GM18870 (cell line): Measurements from ENCODE around the gene SHC3.

ENCODE experiments used
- ATAC-seq: cut with Tn5 transposase; IDR thresholded peaks from one replicate; pipeline ENCODE4 v1.9.1; 2021; ENCODE audit warnings: moderate library complexity; ENCODE audit not compliant: unreplicated experiment

SHC3 gene

GRCh38 chr9:89026876-89027275 is 151.7 kb downstream of the SHC3 start:
- no peak for ATAC-seq

DNA sequence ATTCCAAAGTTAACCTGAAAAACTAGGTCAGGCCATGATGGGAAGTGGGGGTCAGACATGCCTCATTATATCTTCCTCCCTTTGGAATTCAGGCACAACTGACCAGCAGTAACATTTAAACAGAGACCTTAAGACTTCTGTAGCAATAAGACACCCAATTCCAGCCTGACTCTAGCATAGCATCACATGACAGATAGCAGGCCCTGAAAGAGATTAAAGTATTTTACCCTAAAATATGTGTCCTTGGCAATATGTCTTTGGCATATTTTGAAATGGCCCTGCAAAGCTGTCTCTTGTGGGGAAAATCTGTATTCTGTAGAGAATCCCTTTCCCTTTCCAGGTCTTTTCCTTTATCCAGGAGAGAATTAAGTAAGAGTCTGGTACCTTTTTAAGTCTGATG is 153.1 kb downstream of the SHC3 start:
- ATAC-seq = no peak

GRCh38 chr9:89024727-89025126 is 153.9 kb downstream of the SHC3 start:
- ATAC-seq = no peak

DNA sequence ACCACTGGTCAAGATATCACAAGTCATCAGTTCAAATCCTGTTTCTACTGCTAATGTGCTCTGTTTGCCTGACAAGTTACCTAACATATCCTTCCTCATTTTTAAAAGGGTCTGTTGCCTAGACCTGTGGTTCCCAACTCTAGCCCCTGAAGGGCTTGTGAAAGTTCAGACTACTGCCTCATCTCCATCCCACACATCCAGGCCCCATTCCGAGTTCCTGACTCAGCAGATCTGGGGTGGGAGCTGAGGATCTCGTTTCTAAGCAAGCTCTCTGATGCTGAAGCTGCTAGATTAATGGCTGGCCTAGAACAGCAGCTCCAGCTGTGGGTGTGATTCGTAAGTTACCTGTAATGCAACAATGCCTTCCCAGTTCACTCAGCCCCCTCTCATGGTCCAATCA is 154.9 kb downstream of the SHC3 start:
- ATAC-seq = no peak

DNA sequence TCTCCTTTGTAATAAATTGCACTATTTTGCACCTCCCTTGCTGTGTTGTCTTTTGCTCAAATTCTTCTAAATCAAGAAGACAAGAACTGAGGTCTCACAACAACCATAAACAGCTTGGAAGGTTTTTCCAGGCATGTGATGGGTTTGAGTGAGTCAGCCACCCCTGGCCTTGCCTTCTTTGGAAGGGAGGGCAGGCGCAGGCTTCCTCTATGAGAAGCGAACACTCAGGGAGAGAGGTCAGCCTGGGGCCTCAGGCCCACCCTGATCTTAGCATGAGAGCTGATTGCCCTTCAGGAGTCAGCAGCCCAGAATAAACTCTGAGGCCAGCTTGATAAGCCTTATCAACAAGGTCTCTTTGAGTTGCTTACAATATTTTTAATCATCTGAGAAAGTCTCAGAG is 155.7 kb downstream of the SHC3 start:
- no peak for ATAC-seq

DNA sequence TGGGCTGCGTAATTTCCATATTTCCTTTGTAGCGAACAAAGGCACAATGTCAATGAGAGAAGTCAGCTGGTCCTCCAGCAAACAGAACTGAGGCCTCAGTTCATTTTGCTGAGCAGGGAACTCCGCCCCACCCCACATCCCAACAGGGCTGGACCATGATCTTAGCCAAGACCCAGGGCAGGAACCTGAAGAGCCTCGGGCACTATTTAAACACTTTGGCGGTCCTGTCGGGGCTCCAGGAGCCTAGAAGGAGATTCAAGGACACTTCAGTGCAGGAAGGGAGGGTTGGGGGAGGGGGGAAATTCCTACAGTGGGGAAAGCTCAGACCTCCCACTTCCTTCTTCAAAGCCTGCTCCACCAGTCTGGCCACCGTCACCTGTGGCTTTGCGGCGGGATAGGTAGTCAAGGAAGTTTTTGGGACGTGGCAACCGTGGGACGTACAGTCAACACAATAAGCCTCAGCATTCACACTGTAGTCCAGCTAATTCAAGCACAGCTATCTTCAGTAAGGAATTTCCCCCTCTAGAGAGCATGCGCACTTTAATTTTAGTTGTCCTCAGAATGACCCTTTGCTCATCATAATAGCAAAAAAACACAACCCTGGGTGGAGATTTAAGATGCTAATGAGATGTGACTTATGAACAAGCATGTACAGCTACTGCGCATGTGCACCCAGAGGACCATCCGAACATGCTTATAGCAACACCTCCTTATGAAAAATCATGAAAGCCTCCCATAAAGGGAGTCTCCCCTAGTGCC is 156.4 kb downstream of the SHC3 start:
- no peak for ATAC-seq

DNA sequence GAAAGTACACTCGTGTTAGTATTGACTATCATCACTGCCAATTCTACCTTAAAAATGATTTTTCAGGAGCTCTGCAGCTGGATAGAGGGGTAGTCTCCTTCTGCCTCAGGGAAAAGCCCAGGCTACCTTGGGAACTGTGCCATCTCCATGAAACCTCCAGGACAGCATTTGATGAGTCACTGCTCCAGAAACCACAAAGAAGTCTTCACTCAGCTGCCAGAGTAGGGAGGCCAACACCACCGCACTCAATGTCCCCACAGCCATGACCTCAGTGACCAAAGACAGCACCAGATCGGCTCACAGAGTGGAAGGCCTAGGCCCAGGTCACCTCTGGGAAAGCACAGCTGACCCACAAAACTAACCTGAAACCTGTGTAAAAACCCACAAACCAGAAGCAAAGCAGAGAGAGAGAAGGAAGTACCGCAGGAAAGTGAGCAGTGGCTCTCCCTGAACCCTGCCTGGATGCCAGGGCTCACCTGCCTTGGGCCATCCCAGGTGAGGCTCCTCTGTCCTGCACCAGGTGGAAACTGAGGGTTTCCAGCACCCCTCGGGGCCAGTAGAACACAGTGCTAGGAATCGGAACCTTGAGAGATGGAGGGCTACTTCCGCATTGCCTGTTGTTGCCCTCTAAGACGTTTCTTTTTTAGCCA is 157.3 kb downstream of the SHC3 start:
- no peak for ATAC-seq

- ATAC-seq = no peak
These were observed 157.9 kb downstream of the SHC3 start for GRCh38 chr9:89020754-89021153.

DNA sequence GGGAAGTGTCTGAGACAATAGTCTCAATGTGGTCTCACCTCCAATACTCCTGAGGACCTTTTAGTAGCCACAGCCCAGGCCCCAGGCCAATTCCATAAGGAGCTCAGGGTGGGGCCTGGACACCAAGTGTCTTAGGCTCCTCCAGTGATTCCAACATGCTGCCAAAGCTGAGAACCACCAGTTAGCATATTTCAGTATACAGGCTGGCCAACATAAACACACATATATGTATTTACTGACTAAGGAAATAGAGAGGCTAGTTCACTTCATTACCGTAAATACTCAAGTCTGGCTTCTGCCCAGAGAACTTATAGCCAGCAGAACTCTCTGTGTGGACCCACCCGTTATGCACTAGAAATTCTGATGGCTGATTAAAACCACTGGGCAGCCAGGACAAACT is 163.3 kb downstream of the SHC3 start:
- ATAC-seq = no peak

DNA sequence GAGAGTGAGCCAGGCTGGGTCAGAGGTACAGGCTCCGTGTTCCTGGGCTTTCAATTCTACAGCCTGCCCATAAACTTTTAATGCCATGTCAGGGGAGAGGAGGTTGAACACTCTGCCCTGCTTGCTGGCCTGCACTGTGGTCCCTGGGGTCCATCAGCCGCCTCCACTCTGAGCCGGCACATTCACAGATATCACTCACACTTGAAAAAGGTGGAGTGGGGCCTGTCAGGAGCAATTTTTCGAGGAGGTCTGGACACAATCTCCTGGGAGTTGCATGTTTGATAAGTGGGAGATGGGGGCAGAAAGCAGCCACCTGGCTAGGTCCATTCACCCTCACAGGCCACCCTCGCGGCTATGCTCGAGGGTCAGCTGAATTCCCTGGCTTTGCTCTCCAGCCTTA is 164.5 kb downstream of the SHC3 start:
- ATAC-seq = no peak

DNA sequence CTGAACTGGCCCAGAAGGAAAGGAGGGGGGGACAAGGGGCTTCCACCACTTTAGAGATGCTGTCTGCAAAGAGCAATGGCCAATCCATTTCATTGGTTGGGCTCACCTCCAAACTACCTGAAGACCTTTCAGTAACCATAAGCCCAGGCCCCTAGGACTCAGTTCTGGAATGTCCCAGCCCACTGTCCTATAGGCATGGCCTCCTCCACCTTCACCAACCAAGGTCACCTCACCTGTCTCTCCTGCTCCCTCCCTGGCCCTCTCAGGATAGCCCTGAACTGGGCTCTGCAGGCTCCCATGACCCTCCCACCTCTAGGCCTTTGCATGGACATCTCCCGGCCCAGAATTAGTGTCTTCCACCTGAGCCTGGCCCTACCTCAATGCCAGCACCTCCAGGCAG is 165.0 kb downstream of the SHC3 start:
- no peak for ATAC-seq

- ATAC-seq = no peak
These were observed 166.2 kb downstream of the SHC3 start for GRCh38 chr9:89012294-89013042.

- ATAC-seq = no peak
These were observed 166.9 kb downstream of the SHC3 start for GRCh38 chr9:89011683-89012082.

DNA sequence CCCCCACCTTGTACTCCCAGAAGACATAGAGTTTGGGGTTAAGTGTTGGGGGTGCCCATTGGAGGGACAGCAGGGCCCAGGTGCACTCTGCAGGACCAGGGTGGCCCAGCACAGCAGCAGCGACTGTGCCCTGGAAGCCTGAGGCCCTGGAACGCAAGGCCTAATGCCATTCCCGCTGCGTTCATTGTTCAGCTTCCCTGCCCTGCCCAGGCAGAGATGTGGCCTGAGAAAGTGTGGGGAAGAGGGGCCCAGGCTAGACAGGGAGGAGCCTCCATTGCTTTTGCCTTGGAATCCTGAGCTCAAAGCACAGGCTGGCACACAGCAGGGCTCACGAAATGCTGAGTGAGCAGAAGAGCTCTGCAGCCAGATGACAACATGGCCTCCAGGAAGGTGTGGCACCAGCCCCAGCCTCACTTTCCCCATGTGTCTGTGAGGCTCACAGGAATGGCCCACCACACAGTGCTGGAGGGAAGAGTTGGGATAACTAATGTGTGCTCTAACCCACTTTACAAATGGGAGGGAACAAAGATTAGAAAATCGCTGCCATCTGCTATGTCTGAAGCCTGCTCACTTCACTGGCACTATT is 168.0 kb downstream of the SHC3 start:
- ATAC-seq = no peak

- no peak for ATAC-seq
These were observed 168.6 kb downstream of the SHC3 start for GRCh38 chr9:89010056-89010455.

DNA sequence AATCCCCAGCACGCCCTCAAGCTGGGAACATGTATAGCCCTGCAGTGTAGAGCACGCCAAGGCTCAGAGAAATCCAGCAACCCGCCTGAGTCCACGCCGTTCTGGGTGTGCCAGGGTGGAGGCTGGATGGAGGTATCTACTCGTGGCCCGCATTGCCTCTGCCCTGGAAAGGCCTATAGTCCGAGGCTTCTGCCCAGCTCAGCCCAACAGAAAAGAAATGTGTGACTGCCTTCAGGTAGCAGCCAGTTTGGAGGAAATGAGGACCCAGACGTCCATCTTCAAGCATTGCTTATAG is 169.1 kb downstream of the SHC3 start:
- ATAC-seq = no peak

GRCh38 chr9:89008744-89009545 is 169.7 kb downstream of the SHC3 start:
- ATAC-seq = no peak

DNA sequence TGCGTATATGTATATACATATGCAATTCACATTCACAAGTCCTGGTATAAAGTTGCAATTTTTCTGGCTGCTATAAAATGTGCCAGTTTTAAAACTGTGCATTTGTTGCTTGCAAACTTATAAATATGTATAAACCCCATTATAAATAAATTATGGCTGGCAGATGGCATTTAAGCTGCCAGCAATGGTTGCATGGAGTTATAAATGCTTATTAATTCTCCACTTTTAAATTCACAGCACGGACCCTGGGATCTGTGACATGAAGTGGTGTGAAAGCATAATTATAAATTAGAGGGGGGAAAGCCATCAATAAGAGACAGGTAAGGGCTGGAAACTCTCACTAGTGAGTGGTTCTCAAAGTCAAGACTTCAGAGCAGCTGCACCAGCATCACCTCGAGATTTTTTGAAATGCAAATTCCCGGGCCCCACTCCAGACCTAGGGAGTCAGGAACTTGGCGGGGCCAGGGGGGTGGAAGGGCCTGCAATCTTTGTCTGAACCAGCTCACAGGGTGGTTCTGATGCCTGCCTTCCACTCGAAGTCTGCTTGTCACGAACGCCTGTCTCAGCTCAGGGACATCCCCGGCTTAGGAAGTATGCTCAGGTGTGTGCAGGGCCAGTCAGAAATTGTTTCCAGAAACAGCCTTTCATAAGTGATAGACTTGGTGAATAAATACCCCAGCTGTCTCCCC is 170.4 kb downstream of the SHC3 start:
- ATAC-seq = no peak

GRCh38 chr9:89006996-89007967 is 171.3 kb downstream of the SHC3 start:
- no peak for ATAC-seq
